Mesenchymal stem cell (in vitro differentiated cells and primary cell): Measurements from ENCODE around the gene SCFD2.
A peak's percentile ranks its signal among the peaks of the same experiment; 100 is the strongest.

ENCODE experiments used
- DNase-seq: peaks from one replicate; pipeline ENCODE4 v3.0.0-alpha.2; 2013
- H2AFZ ChIP-seq: one replicate; pipeline ENCODE4 v1.6.1; 2013; ENCODE audit warnings: low read depth, mild to moderate bottlenecking, control low read depth, inconsistent platforms, low read length, moderate library complexity
- H2AK5ac ChIP-seq: 2 replicates; pipeline ENCODE4 v1.6.1; 2013; ENCODE audit warnings: low read length, moderate library complexity, mild to moderate bottlenecking, inconsistent platforms; ENCODE audit not compliant: severe bottlenecking
- H2BK120ac ChIP-seq: one replicate; pipeline ENCODE4 v1.6.1; 2013; ENCODE audit warnings: low read depth, mild to moderate bottlenecking, inconsistent platforms, low read length, moderate library complexity
- H2BK12ac ChIP-seq, 2 experiments: one replicate each; pipeline ENCODE4 v1.6.1; 2013; ENCODE audit warnings: inconsistent platforms in 2 of 2, low read length in 2 of 2, mild to moderate bottlenecking in 2 of 2, moderate library complexity in 2 of 2, control low read depth in 1 of 2
- H2BK15ac ChIP-seq: one replicate; pipeline ENCODE4 v1.6.1; 2013; ENCODE audit warnings: mild to moderate bottlenecking, low read depth, inconsistent platforms; ENCODE audit not compliant: poor library complexity, severe bottlenecking
- H2BK5ac ChIP-seq: 2 replicates; pipeline ENCODE4 v1.6.1; 2013; ENCODE audit warnings: low read depth, mild to moderate bottlenecking, low read length, control low read depth, inconsistent platforms; ENCODE audit not compliant: poor library complexity, severe bottlenecking
- H3K14ac ChIP-seq, 2 experiments: one replicate each; pipeline ENCODE4 v1.6.1; 2013; ENCODE audit warnings: inconsistent platforms in 2 of 2, low read length in 2 of 2, control low read depth in 1 of 2, mild to moderate bottlenecking in 1 of 2, moderate library complexity in 1 of 2
- H3K18ac ChIP-seq, 2 experiments: one replicate each; pipeline ENCODE4 v1.6.1; 2013; ENCODE audit warnings: inconsistent platforms in 2 of 2, low read length in 2 of 2, control low read depth in 1 of 2, low read depth in 1 of 2, mild to moderate bottlenecking in 1 of 2
- H3K23ac ChIP-seq, 2 experiments: one replicate each; pipeline ENCODE4 v1.6.1; 2013; ENCODE audit warnings: inconsistent platforms in 2 of 2, low read length in 2 of 2, mild to moderate bottlenecking in 2 of 2, moderate library complexity in 2 of 2, control low read depth in 1 of 2
- H3K27ac ChIP-seq: 2 replicates; pipeline ENCODE4 v1.5.1; 2013; ENCODE audit warnings: mild to moderate bottlenecking, moderate library complexity, low read length, control low read depth, inconsistent platforms; ENCODE audit not compliant: poor library complexity, severe bottlenecking
- H3K27me3 ChIP-seq, 2 experiments: 2 replicates each; pipeline versions ENCODE4 v1.6.1 to v1.7.0; 2013; ENCODE audit warnings: low read length in 2 of 2, mild to moderate bottlenecking in 2 of 2, moderate library complexity in 2 of 2, control low read depth in 1 of 2, inconsistent platforms in 1 of 2; ENCODE audit not compliant: control insufficient read depth in 1 of 2, insufficient read depth in 1 of 2
- H3K36me3 ChIP-seq, 2 experiments: 2 replicates each; pipeline versions ENCODE4 v1.6.1 to v1.7.0; 2013; ENCODE audit warnings: low read length in 2 of 2, control low read depth in 1 of 2, inconsistent platforms in 1 of 2, low read depth in 1 of 2, mild to moderate bottlenecking in 1 of 2; ENCODE audit not compliant: insufficient read depth in 2 of 2, control insufficient read depth in 1 of 2
- H3K4ac ChIP-seq, 2 experiments: one replicate each; pipeline ENCODE4 v1.6.1; 2013; ENCODE audit warnings: inconsistent platforms in 2 of 2, low read length in 2 of 2, mild to moderate bottlenecking in 2 of 2, moderate library complexity in 2 of 2, control low read depth in 1 of 2, low read depth in 1 of 2
- H3K4me1 ChIP-seq: 2 replicates; pipeline ENCODE4 v1.6.1; 2013; ENCODE audit warnings: low read depth, low read length, control low read depth; ENCODE audit not compliant: control insufficient read depth, insufficient read depth
- H3K4me2 ChIP-seq: 2 replicates; pipeline ENCODE4 v1.6.1; 2013; ENCODE audit warnings: low read length, mild to moderate bottlenecking, inconsistent platforms; ENCODE audit not compliant: poor library complexity, severe bottlenecking
- H3K4me3 ChIP-seq, 2 experiments: 2 replicates each; pipeline versions ENCODE4 v1.5.1 to v1.7.0; 2013; ENCODE audit warnings: low read length in 2 of 2, mild to moderate bottlenecking in 2 of 2, control low read depth in 1 of 2, low read depth in 1 of 2; ENCODE audit not compliant: insufficient read depth in 1 of 2
- H3K79me1 ChIP-seq: replicated peaks from 2 replicates; pipeline ENCODE4 v1.6.1; 2013; ENCODE audit warnings: mild to moderate bottlenecking, control low read depth, low read length, inconsistent platforms; ENCODE audit not compliant: poor library complexity, severe bottlenecking
- H3K9ac ChIP-seq: 2 replicates; pipeline ENCODE4 v1.7.0; 2013; ENCODE audit warnings: mild to moderate bottlenecking, low read length, moderate library complexity
- H3K9me3 ChIP-seq: 2 replicates; pipeline ENCODE4 v1.7.0; 2013; ENCODE audit warnings: mild to moderate bottlenecking, low read length; ENCODE audit not compliant: control insufficient read depth
- H4K8ac ChIP-seq: one replicate; pipeline ENCODE4 v1.6.1; 2013; ENCODE audit warnings: inconsistent platforms, mild to moderate bottlenecking, low read length, moderate library complexity
- H4K91ac ChIP-seq: one replicate; pipeline ENCODE4 v1.6.1; 2013; ENCODE audit warnings: mild to moderate bottlenecking, low read length, inconsistent platforms
- WGBS: methylation state at CpG from one replicate; pipeline ENCODE4 v1.1.7; 2013; ENCODE audit warnings: mixed read lengths; 5-methylcytosine and 5-hydroxymethylcytosine counted together

The SCFD2 gene

DNA sequence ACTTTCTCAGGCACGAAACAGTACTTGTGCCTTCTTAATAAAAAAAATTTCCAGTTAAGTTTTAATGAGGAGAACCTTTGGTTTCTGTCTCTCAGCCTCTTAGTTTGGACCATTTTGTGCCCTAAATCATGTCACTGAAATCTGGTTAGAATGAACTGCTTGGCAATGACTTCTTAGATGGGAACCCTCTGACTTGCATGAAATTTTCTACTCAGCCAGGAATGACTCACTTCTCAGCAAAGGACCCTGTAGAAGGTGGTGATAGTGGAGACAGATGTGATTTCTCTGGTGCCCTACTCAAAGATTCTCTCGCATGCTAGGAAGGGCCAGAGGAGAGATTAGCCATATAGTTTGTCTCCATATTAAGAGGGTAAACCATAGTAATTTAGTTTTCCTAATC is 453.3 kb downstream of the SCFD2 start:
- H4K8ac ChIP-seq: no peak overlapping the region
- no peak overlapping the region for H3K27ac ChIP-seq
- no peak overlapping the region for H3K4me3 ChIP-seq
- H3K23ac ChIP-seq: no peak overlapping the region
- no peak overlapping the region for H2AFZ ChIP-seq
- no peak overlapping the region for H2BK15ac ChIP-seq
- no peak overlapping the region for H3K4me2 ChIP-seq
- H3K14ac ChIP-seq: no peak overlapping the region
- H3K36me3 ChIP-seq: no peaks in the 10 kb centered on the region
- H3K27me3 ChIP-seq: no peaks in the 10 kb centered on the region
- H2BK5ac ChIP-seq: no peak overlapping the region
- no peaks in the 10 kb centered on the region for H3K4me1 ChIP-seq
- H3K79me1 ChIP-seq: no peaks in the 10 kb centered on the region
- H3K18ac ChIP-seq: no peak overlapping the region
- H3K9me3 ChIP-seq: no peaks in the 10 kb centered on the region
- no CpG with 5 or more reads among the region's 2 CpGs for WGBS
- no peak overlapping the region for H2BK12ac ChIP-seq
- H3K9ac ChIP-seq: peak overlapping the region; percentile 44
- peak; percentile 54 for DNase-seq
- no peak overlapping the region for H4K91ac ChIP-seq
- no peak overlapping the region for H2AK5ac ChIP-seq
- no peak overlapping the region for H2BK120ac ChIP-seq
- no peak overlapping the region for H3K4ac ChIP-seq

DNA sequence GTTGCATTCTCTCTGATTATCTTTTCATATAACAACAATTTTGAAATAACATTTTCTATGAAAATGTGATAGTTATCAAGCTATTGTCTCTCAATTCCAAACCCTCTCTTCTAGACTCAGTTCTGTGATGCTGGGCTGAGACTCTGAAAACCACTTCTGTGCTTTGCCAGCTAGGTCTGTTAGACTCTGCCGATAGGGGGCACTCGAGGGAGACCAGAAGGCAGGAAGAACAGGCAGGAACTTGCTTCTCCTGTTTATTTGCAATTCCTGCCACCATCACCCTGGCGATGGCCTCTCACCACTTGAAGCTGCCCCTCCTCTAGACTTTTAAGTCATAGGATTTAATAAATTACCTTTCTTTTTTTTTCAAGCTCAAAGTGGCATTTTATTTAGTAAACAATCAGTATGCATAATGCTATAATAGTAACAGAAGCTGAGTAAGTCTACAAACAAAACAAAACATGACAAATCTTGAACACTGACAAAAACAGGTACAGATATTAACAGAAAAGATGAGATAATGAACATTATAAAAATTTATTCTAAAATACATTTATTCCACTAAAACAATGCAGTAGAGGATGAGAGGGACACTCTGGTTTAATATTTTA is 454.1 kb downstream of the SCFD2 start:
- Histone ChIP-seq H3K4me2 (no peak overlapping the region), H3K27me3 (no peaks in the 10 kb centered on the region), H3K27ac (no peak overlapping the region), H2AFZ (no peak overlapping the region), H3K4ac (no peak overlapping the region), H3K79me1 (no peaks in the 10 kb centered on the region), H2BK120ac (no peak overlapping the region), H3K9me3 (no peaks in the 10 kb centered on the region), H3K23ac (no peak overlapping the region), H3K36me3 (peaks cover 0 to 6% of the 10 kb centered on the region in 2 experiments), H3K18ac (no peak overlapping the region), H3K14ac (no peak overlapping the region), H2AK5ac (no peak overlapping the region), H3K4me1 (no peaks in the 10 kb centered on the region), H2BK5ac (no peak overlapping the region), H2BK12ac (no peak overlapping the region), H3K9ac (peak overlapping the region; percentile 44), H4K8ac (no peak overlapping the region), H3K4me3 (no peak overlapping the region), H4K91ac (no peak overlapping the region), H2BK15ac (no peak overlapping the region)
- peak; percentile 79 for DNase-seq
- WGBS: 0% methylated on average over 2 of the region's 3 CpGs

DNA sequence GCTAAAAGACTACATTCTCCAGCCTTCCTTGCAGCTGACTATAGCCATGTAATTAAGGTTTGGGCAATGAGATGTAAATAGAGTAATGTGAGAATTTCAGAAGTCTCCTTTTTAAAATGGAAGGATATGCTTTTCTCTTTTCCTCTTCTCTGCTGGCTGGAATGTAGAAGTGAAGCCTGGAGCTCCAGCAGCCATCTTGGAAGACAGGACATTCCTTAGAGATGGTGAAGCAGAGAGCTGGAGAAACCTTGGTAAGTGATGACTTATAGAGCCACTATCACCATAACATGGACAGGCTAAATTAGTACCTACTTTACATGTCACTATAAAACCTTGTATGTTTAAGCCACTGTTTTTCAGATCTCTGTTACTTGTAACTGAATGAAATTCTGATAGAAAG is 455.7 kb downstream of the SCFD2 start:
- Histone ChIP-seq H3K27me3 (no peaks in the 10 kb centered on the region), H3K79me1 (no peaks in the 10 kb centered on the region), H3K4me2 (no peak overlapping the region), H3K4ac (no peak overlapping the region), H4K8ac (no peak overlapping the region), H3K4me3 (no peak overlapping the region), H4K91ac (no peak overlapping the region), H2AFZ (no peak overlapping the region), H3K36me3 (peaks cover 0 to 21% of the 10 kb centered on the region in 2 experiments), H3K4me1 (peaks cover 2% of the 10 kb centered on the region), H2BK15ac (no peak overlapping the region), H2AK5ac (no peak overlapping the region), H2BK12ac (no peak overlapping the region), H3K18ac (no peak overlapping the region), H3K9ac (no peak overlapping the region), H3K9me3 (no peaks in the 10 kb centered on the region), H3K14ac (no peak overlapping the region), H2BK5ac (no peak overlapping the region), H3K27ac (no peak overlapping the region), H3K23ac (no peak overlapping the region), H2BK120ac (no peak overlapping the region)
- DNase-seq: no peak

DNA sequence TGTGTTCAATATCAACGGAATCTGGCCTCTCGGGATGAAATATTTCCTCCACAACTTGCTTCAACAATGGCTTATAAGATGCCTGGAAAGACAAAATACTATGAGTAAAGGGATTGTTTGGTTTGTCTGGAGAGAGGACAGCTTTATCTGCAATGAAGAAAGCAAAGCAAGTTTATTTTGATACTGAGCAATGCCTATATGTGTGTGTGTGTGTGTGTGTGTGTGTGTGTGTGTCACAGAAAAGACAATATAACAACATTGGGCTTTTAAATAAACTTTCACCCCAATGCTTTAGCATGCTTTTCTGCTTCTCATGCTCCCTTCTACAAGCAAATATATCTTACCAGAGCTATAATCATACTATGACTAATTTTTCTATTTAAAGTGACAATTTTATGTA is 458.4 kb downstream of the SCFD2 start:
- H2AK5ac ChIP-seq: no peak overlapping the region
- H2BK120ac ChIP-seq: no peak overlapping the region
- H3K79me1 ChIP-seq: no peaks in the 10 kb centered on the region
- no peak overlapping the region for H4K8ac ChIP-seq
- WGBS: no CpG with 5 or more reads among the region's 2 CpGs
- H3K9me3 ChIP-seq: no peaks in the 10 kb centered on the region
- no peak overlapping the region for H3K23ac ChIP-seq
- DNase-seq: no peak
- H3K18ac ChIP-seq: no peak overlapping the region
- peaks cover 9% of the 10 kb centered on the region for H3K4me1 ChIP-seq
- peaks cover 0 to 30% of the 10 kb centered on the region in 2 experiments for H3K36me3 ChIP-seq
- no peak overlapping the region for H3K4me2 ChIP-seq
- no peak overlapping the region for H3K14ac ChIP-seq
- H3K9ac ChIP-seq: no peak overlapping the region
- H2BK12ac ChIP-seq: no peak overlapping the region
- no peak overlapping the region for H3K4ac ChIP-seq
- no peak overlapping the region for H4K91ac ChIP-seq
- H2AFZ ChIP-seq: no peak overlapping the region
- no peaks in the 10 kb centered on the region for H3K27me3 ChIP-seq
- H3K4me3 ChIP-seq: no peak overlapping the region
- no peak overlapping the region for H3K27ac ChIP-seq
- no peak overlapping the region for H2BK15ac ChIP-seq
- H2BK5ac ChIP-seq: no peak overlapping the region
